HepG2 (cell line): Measurements from ENCODE around the gene DPYD. TPM values are rescaled to one million over a fixed set of nuclear protein-coding genes. Genes with fewer than 3 reads are reported as not detected.

Experiments
- ATAC-seq: fragments of 200-7000 bp; cut with Tn5 transposase; 3 replicates; pipeline ENCODE4 v1.9.1; 2020; ENCODE audit warnings: mild to moderate bottlenecking, moderate library complexity
- BruUV-seq: library from RNA; stranded (reverse); fragments of 400-500 nt; replicated peaks from 2 replicates; lab custom pipeline; 2021; lab: Mats Ljungman, UMichigan
- CTCF ChIA-PET: fragments of 300-600 bp; formaldehyde crosslinking; extraction: SDS; loops from one replicate; lab custom pipeline; 2021; ENCODE audit warnings: low total read pairs, inconsistent platforms, low intra/inter-chr PET ratio; lab: Yijun Ruan, JAX
- POLR2A ChIA-PET: fragments of 350-600 bp; sonication (Branson Sonifier 250); formaldehyde crosslinking; loops from one replicate; lab custom pipeline; 2020; ENCODE audit warnings: antibody characterized with exemption, inconsistent platforms; lab: Yijun Ruan, JAX
- DNase-seq: peaks from one replicate; pipeline ENCODE4 v3.0.0-alpha.2; 2015; ENCODE audit warnings: low spot score
- FAIRE-seq: peaks from 3 replicates; lab custom pipeline; 2011; peaks lifted over from hg19 to GRCh38; lab: Jason Lieb, UNC
- H2AFZ ChIP-seq: one replicate; pipeline ENCODE4 v1.6.1; 2011; ENCODE audit warnings: low read length, inconsistent platforms
- H3K27ac ChIP-seq: fragments of 300-600 bp; 3 replicates; pipeline ENCODE4 v1.8.0; 2011; ENCODE audit warnings: mixed run types, mild to moderate bottlenecking, mixed read lengths, low read length, inconsistent platforms; ENCODE audit not compliant: insufficient read depth; ENCODE audit errors: extremely low read length
- H3K27me3 ChIP-seq, 2 experiments: fragments of 200-600 bp in 1 of 2; 2 replicates in 1 of 2; 3 replicates in 1 of 2; pipeline versions ENCODE4 v1.6.0 to v1.8.0; 2011; ENCODE audit warnings: low read length in 2 of 2, mild to moderate bottlenecking in 2 of 2, moderate library complexity in 2 of 2, inconsistent platforms in 1 of 2; ENCODE audit not compliant: insufficient read depth in 2 of 2, control insufficient read depth in 1 of 2
- H3K36me3 ChIP-seq, 2 experiments: fragments of 200-600 bp in 1 of 2; replicated peaks in 1 of 2; 2 replicates in 1 of 2; 3 replicates in 1 of 2; pipeline versions ENCODE4 v1.5.1 to v1.8.0; 2011; ENCODE audit warnings: low read length in 2 of 2, inconsistent platforms in 1 of 2; ENCODE audit not compliant: insufficient read depth in 2 of 2, control insufficient read depth in 1 of 2
- H3K4me1 ChIP-seq: 2 replicates; pipeline ENCODE4 v1.5.1; 2012; ENCODE audit warnings: low read length, inconsistent platforms; ENCODE audit not compliant: insufficient read depth
- H3K4me2 ChIP-seq: 2 replicates; pipeline ENCODE4 v1.6.0; 2011; ENCODE audit warnings: low read depth, low read length, inconsistent platforms
- H3K4me3 ChIP-seq, 3 experiments: fragments of 200-600 bp in 1 of 3; sonication (generic), shearing (Covaris generic) in 1 of 3; replicated peaks in 1 of 3; 2 replicates each; pipeline ENCODE4 v1.5.1; 2011 to 2016; ENCODE audit warnings: low read length in 3 of 3, inconsistent platforms in 2 of 3, low read depth in 2 of 3, mild to moderate bottlenecking in 2 of 3, control low read depth in 1 of 3, mixed read lengths in 1 of 3; ENCODE audit not compliant: insufficient read depth in 1 of 3
- H3K79me2 ChIP-seq: one replicate; pipeline ENCODE4 v1.6.1; 2011; ENCODE audit warnings: low read length, inconsistent platforms; ENCODE audit not compliant: insufficient read depth
- H3K9ac ChIP-seq: 2 replicates; pipeline ENCODE4 v1.6.0; 2011; ENCODE audit warnings: mild to moderate bottlenecking, low read depth, low read length, inconsistent platforms; ENCODE audit not compliant: insufficient read depth
- H3K9me3 ChIP-seq: 2 replicates; pipeline ENCODE4 v1.5.1; 2012; ENCODE audit warnings: mild to moderate bottlenecking, low read length
- H4K20me1 ChIP-seq: 2 replicates; pipeline ENCODE4 v1.6.0; 2011; ENCODE audit warnings: inconsistent platforms, mild to moderate bottlenecking, low read length, moderate library complexity; ENCODE audit not compliant: insufficient read depth
- FOXK1 ChIP-seq: sonication (generic); formaldehyde crosslinking; IDR thresholded peaks from 2 replicates; pipeline ENCODE4 v1.4.0; 2020; ENCODE audit warnings: low read depth, missing genetic modification reagents, borderline replicate concordance
- PHB2 ChIP-seq: fragments of 450-650 bp; IDR thresholded peaks from 2 replicates; pipeline ENCODE4 v1.6.1; 2018; ENCODE audit not compliant: partially characterized antibody
- SAP130 ChIP-seq: IDR thresholded peaks from 2 replicates; pipeline ENCODE4 v1.6.1; 2016; ENCODE audit warnings: low read depth
- ZBTB10 ChIP-seq: sonication (generic); formaldehyde crosslinking; IDR thresholded peaks from 2 replicates; pipeline ENCODE4 v1.4.0; 2020; ENCODE audit warnings: missing genetic modification reagents, borderline replicate concordance
- ZNF282 ChIP-seq: fragments of 450-650 bp; IDR thresholded peaks from 2 replicates; pipeline ENCODE4 v1.6.1; 2018; ENCODE audit not compliant: partially characterized antibody
- ZNF703 ChIP-seq: sonication (generic); formaldehyde crosslinking; IDR thresholded peaks from 2 replicates; pipeline ENCODE4 v1.5.1; 2020; ENCODE audit warnings: missing genetic modification reagents, mild to moderate bottlenecking, moderate library complexity, borderline replicate concordance
- WGBS: methylation state at CpG from one replicate; pipeline ENCODE4 v1.1.6; 2017; ENCODE audit warnings: low lambda C conversion rate; 5-methylcytosine and 5-hydroxymethylcytosine counted together
- in situ Hi-C: cut with HindIII; loops from 2 replicates; pipeline ENCODE4 v1.10.0; 2017; ENCODE audit warnings: low pct_unique_long_range_greater_than_20kb; ENCODE audit not compliant: extremely low pct_ligation_motif_present
- intact Hi-C: fragments of 100-400 bp; cut with micrococcal nuclease; formaldehyde crosslinking; loops from one replicate; pipeline ENCODE4 v1.10.0; 2022; ENCODE audit not compliant: unreplicated experiment
- polyA plus RNA-seq, 8 experiments: library from polyadenylated mRNA; depleted of rRNA in 3 of 8; stranded (reverse) in 7 of 8; unstranded in 1 of 8; fragments of >200 nt; fragmentation: Illumina TruSeq in 4 of 8; extraction: Trizol in 4 of 8; gene quantifications; 2 replicates each; pipeline versions ENCODE4 v1.2.1 to v1.2.3, GENCODE V29; 2011 to 2016; ENCODE audit warnings: low read depth in 4 of 8, missing spikeins in 1 of 8, mixed read lengths in 1 of 8; ENCODE audit not compliant: insufficient read depth in 1 of 8
- total RNA-seq, 5 experiments: library from RNA; depleted of rRNA; stranded (reverse); fragments of >200 nt; fragmentation: Illumina TruSeq; extraction: Trizol; gene quantifications; 2 replicates each; pipeline ENCODE4 v1.2.3, GENCODE V29; 2016; ENCODE audit warnings: low read depth in 1 of 5
- TF ChIP-seq, protein P1 (sequence below): sonication (generic); formaldehyde crosslinking; IDR thresholded peaks from 2 replicates; pipeline ENCODE4 v1.5.0; 2020; ENCODE audit warnings: missing genetic modification reagents

The DPYD gene
- total and polyA plus RNA-seq, 2 of the 13 experiments (the other 11 are each of a cell fraction or from before 2014, with no cell fraction given), result 1.3 to 3.4 TPM

DNA sequence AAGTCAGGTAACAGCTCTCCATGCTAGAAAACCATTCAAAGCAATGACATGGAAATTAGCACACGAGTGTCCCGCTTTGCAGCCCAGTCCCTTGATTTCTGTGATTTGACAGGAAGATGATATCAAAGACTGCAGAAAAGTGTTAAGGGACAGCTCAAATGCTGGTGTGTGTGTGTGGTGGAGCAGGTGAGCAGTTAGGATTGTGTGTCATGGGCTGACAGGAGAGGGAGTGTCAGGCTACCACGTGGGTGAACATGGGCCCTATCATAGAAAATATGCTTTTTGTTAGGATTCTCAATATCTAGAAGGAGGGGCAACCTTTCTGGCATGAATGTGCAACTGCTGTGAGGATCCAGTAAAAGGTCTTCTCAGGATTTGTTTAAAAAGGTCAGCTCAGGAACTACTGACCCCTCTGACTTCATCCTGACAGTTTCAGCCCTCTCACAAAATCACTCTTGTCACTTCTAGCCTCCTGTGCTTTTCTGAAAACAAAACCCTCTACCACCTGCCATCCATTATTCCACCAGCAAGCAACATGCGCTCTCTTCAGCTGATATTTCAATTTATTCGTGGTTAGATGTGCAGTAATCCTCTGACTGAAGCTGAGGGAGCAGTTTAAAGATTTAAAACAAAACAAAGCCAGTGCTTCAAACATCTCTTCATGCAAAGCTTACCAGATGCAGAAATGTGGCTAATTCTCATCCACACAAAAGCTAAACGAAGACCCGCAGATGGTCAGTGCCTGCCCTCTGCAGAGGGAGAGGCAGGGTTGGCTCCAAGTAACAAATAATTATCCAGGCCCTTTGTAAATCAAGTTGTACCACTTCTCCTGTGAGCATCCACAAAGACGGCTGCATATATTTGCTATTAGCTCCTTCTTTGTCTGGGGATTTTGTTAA is 801.3 kb downstream of the DPYD start:
- CTCF ChIA-PET, result no interaction called here
- Histone ChIP-seq H3K4me2 (no peak overlapping the region), H3K4me3 (no peak overlapping the region), H2AFZ (no peak overlapping the region), H3K4me1 (no peaks in the 10 kb centered on the region), H3K36me3 (no peaks in the 10 kb centered on the region), H3K9ac (no peak overlapping the region), H3K27ac (no peak overlapping the region), H3K79me2 (no peaks in the 10 kb centered on the region), H3K9me3 (no peaks in the 10 kb centered on the region), H4K20me1 (no peaks in the 10 kb centered on the region), H3K27me3 (no peaks in the 10 kb centered on the region)
- BruUV-seq, result no TSS peak
- no peak for TF ChIP-seq ZNF703 (CRISPR knock-in tag)
- no peak for TF ChIP-seq ZBTB10 (CRISPR knock-in tag)
- no peak for TF ChIP-seq SAP130 (CRISPR knock-in tag)
- no peak for TF ChIP-seq FOXK1 (CRISPR knock-in tag)
- TF ChIP-seq ZNF282, result no peak
- TF ChIP-seq PHB2, result no peak
- TF ChIP-seq, protein P1, sequence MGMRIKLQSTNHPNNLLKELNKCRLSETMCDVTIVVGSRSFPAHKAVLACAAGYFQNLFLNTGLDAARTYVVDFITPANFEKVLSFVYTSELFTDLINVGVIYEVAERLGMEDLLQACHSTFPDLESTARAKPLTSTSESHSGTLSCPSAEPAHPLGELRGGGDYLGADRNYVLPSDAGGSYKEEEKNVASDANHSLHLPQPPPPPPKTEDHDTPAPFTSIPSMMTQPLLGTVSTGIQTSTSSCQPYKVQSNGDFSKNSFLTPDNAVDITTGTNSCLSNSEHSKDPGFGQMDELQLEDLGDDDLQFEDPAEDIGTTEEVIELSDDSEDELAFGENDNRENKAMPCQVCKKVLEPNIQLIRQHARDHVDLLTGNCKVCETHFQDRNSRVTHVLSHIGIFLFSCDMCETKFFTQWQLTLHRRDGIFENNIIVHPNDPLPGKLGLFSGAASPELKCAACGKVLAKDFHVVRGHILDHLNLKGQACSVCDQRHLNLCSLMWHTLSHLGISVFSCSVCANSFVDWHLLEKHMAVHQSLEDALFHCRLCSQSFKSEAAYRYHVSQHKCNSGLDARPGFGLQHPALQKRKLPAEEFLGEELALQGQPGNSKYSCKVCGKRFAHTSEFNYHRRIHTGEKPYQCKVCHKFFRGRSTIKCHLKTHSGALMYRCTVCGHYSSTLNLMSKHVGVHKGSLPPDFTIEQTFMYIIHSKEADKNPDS, result no peak
- intact Hi-C loops (no loop called here), in situ Hi-C loops (no loop called here)
- 58% methylated on average over 8 of the region's 8 CpGs for WGBS
- DNase-seq (no peak), FAIRE-seq (no peak), ATAC-seq (no peak)
- POLR2A ChIA-PET, result no interaction called here
